Heart left ventricle (tissue), 16 donors: ENCODE results near the gene PHF21A. TPM values are rescaled to one million over a fixed set of nuclear protein-coding genes. Genes with fewer than 3 reads are reported as not detected.

Source experiments
- ATAC-seq, 4 donors: fragments of 200-7000 bp; cut with Tn5 transposase; one replicate each; pipeline ENCODE4 v1.9.1; 2020 to 2022; ENCODE audit warnings: moderate library complexity in 4 of 4, mild to moderate bottlenecking in 3 of 4, moderate number of reproducible peaks in 1 of 4
- DNase-seq, 5 donors: peaks; one replicate each; pipeline ENCODE4 v3.0.0-alpha.2; 2020
- H3K27ac ChIP-seq, 12 donors: fragments of 200-600 bp; sonication (generic) in 4 of 12; one replicate each; pipeline versions ENCODE4 v1.5.0 to v1.8.0; 2016 to 2022; ENCODE audit warnings: mild to moderate bottlenecking in 2 of 12
- H3K27me3 ChIP-seq, 9 donors: fragments of 200-600 bp; sonication (generic) in 2 of 9; one replicate each; pipeline versions ENCODE4 v1.5.1 to v1.8.0; 2016 to 2022; ENCODE audit warnings: mild to moderate bottlenecking in 3 of 9
- H3K36me3 ChIP-seq, 9 donors: fragments of 200-600 bp; sonication (generic) in 2 of 9; one replicate each; pipeline versions ENCODE4 v1.5.0 to v1.8.0; 2018 to 2022; ENCODE audit warnings: mild to moderate bottlenecking in 2 of 9
- H3K4me1 ChIP-seq, 12 donors: fragments of 200-600 bp; sonication (generic) in 4 of 12; one replicate each; pipeline versions ENCODE4 v1.5.0 to v1.8.0; 2016 to 2022; ENCODE audit warnings: mild to moderate bottlenecking in 3 of 12
- H3K4me3 ChIP-seq, 12 donors: fragments of 200-600 bp; sonication (generic) in 4 of 12; one replicate each; pipeline versions ENCODE4 v1.5.0 to v1.8.0; 2017 to 2022; ENCODE audit warnings: mild to moderate bottlenecking in 9 of 12, moderate library complexity in 4 of 12
- H3K9me3 ChIP-seq, 12 donors: fragments of 200-600 bp; sonication (generic) in 4 of 12; one replicate each; pipeline versions ENCODE4 v1.5.0 to v1.8.0; 2016 to 2022; ENCODE audit warnings: mild to moderate bottlenecking in 1 of 12
- CTCF ChIP-seq, 12 donors: fragments of 200-600 bp; sonication (generic) in 4 of 12; IDR thresholded peaks; one replicate each; pipeline versions ENCODE4 v1.5.0 to v1.8.0; 2018 to 2022; ENCODE audit warnings: antibody characterized with exemption in 12 of 12, mild to moderate bottlenecking in 5 of 12
- POLR2A ChIP-seq, 2 donors: fragments of 450-650 bp; IDR thresholded peaks; one replicate each; pipeline ENCODE4 v1.6.1; 2017; ENCODE audit warnings: antibody characterized with exemption in 2 of 2, mild to moderate bottlenecking in 2 of 2, moderate library complexity in 2 of 2
- WGBS, 4 donors: extraction: QIAGEN DNeasy Blood & Tissue Kit in 2 of 4; methylation state at CpG; one replicate each; pipeline versions ENCODE4 v1.1.5 to v1.1.7; 2013 to 2018; 5-methylcytosine and 5-hydroxymethylcytosine counted together
- intact Hi-C, 10 donors: fragments of 100-400 bp; cut with DNase I; formaldehyde crosslinking; loops; one replicate each; pipeline versions ENCODE4 v1.11.1 to v1.14.2; 2022
- polyA plus RNA-seq, 2 donors: library from polyadenylated mRNA; stranded (reverse); fragments of 200-250 nt; gene quantifications; one replicate each; pipeline ENCODE4 v1.2.3, GENCODE V29; 2013
- total RNA-seq, 9 donors: library from RNA; depleted of rRNA in 2 of 9; stranded (reverse); fragments of >200 nt in 2 of 9; fragmentation: NEBNext Ultra II Directional in 3 of 9; extraction: Animal tissue kit (Norgen Biotek cat#: 25700) in 3 of 9; gene quantifications; one replicate each; pipeline versions ENCODE4 v1.1.0 to v1.2.4, GENCODE V29; 2016 to 2023
- donor health status: ischemic (EF 13 %, LVEDD 7.1; RV severe dilation, severe dysfunction).
- donor health status: healthy with polysubstance abuse.
- donor health status: DM: no; HTN: yes; CAD: no.
- donor health status: DM: no; HTN: no; CAD: no.
- donor health status: ischemic (EF 25% LVEDD 6.9; RV normal size, moderate dysfunction).
- donor health status: ischemic (EF 25% LVEDD 5.7; RV mildly dilated, moderate dysfunction).
- donor health status: healthy.
- donor health status: DM: yes; HTN: yes; CAD: no.
- donor health status: ischemic (EF 35%, LVEDD 5.7; RV mildly dilated, moderate dysfunction).
- donor health status: nonischemic (EF 11% LVEDD 7.7; RV severe dilation, severe dysfunction).
- donor health status: DM: yes; HTN: yes; CAD: no.
- donor health status: PGD.
- donor health status: ischemic (EF 29% LVEDD 5.4; RV normal size, mild dysfunction).
- donor health status: nonischemic (EF 23%, LVEDD 6.1; RV moderate dilation, normal function).

The PHF21A gene
- total and polyA plus RNA-seq, 11 donors, result 16.5 to 45.9 (median 36.1) TPM

GRCh38 chr11:45918962-45919675, 202.1 kb downstream of the PHF21A start:
- Histone ChIP-seq H3K4me3 (peak overlapping the region in 11 of 12 donors; percentile 75 to 100 (median 96)), H3K4me1 (peaks cover 3 to 63% (median 37%) of the 10 kb centered on the region in 12 donors), H3K27ac (peak overlapping the region in 11 of 12 donors; percentile 77 to 97 (median 91)), H3K27me3 (peaks cover 14 to 25% (median 17%) of the 10 kb centered on the region in 9 donors), H3K9me3 (no peaks in the 10 kb centered on the region), H3K36me3 (peaks cover 0 to 20% (median 19%) of the 10 kb centered on the region in 9 donors)
- intact Hi-C loops, result loop anchor here in 7 of 10 donors (1.0 to 10.0 kb wide), 4 partner anchors 54 to 72 kb away; partner anchors contain the start of gene CRY2 (in 5 of the 7)
- WGBS, 4 donors, result 70 to 76% (median 72%) methylated on average over 7 of the region's 7 CpGs
- no peak for ATAC-seq
- DNase-seq, result peak in 2 of 5 donors; percentile 16 to 17
- no peak for TF ChIP-seq POLR2A (IDR thresholded peaks at IDR 0.05)
- TF ChIP-seq CTCF (IDR thresholded peaks at IDR 0.05), result no peak

- DNase-seq (peak; percentile 86 to 91 (median 87)), ATAC-seq (peak; percentile 72 to 86 (median 82))
- no peaks in the 10 kb centered on the region for H3K9me3 ChIP-seq
- peak in 1 of 2 donors; percentile 9 for TF ChIP-seq POLR2A (IDR thresholded peaks at IDR 0.05)
- no peak for TF ChIP-seq CTCF (IDR thresholded peaks at IDR 0.05)
- peaks cover 3 to 63% (median 37%) of the 10 kb centered on the region in 12 donors for H3K4me1 ChIP-seq
- WGBS, 4 donors, result 0 to 1% (median 0%) methylated on average over 28 to 38 of the region's 38 CpGs
- peaks cover 0 to 27% (median 26%) of the 10 kb centered on the region in 9 donors for H3K36me3 ChIP-seq
- H3K27ac ChIP-seq, result peak overlapping the region; percentile 77 to 97 (median 90)
- H3K4me3 ChIP-seq, result peak overlapping the region; percentile 75 to 100 (median 94)
- intact Hi-C loops, result loop anchor here in 7 of 10 donors (1.0 to 10.0 kb wide), 4 partner anchors 54 to 72 kb away; partner anchors contain the start of gene CRY2 (in 5 of the 7)
- H3K27me3 ChIP-seq, result peaks cover 14 to 24% (median 17%) of the 10 kb centered on the region in 9 donors
These were observed 202.8 kb downstream of the PHF21A start for GRCh38 chr11:45918331-45918941.

GRCh38 chr11:45917623-45918330, 203.5 kb downstream of the PHF21A start, which contains the start of gene PEX16:
TSS of gene PEX16 (minus strand) at chr11:45917877. CDS start at chr11:45917811, 66 bp downstream.
- DNase-seq (peak; percentile 97 to 99 (median 98)), ATAC-seq (peak; percentile 91 to 95 (median 94))
- peaks cover 0 to 33% (median 33%) of the 10 kb centered on the region in 9 donors for H3K36me3 ChIP-seq
- H3K4me3 ChIP-seq, result peak within 1 kb of the TSS; percentile 75 to 100 (median 94)
- H3K9me3 ChIP-seq, result no peaks in the 10 kb centered on the region
- intact Hi-C loops, result loop anchor here in 8 of 10 donors (1.0 to 10.0 kb wide), 4 partner anchors 53 to 71 kb away; partner anchors contain the start of gene CRY2 (in 6 of the 8)
- H3K27me3 ChIP-seq, result peaks cover 7 to 17% (median 10%) of the 10 kb centered on the region in 9 donors
- WGBS, 4 donors, result 0 to 1% (median 0%) methylated on average over 21 to 45 of the region's 45 CpGs
- TF ChIP-seq POLR2A (IDR thresholded peaks at IDR 0.05), result peak in 1 of 2 donors; percentile 87
- no peak for TF ChIP-seq CTCF (IDR thresholded peaks at IDR 0.05)
- H3K4me1 ChIP-seq, result peaks cover 3 to 57% (median 31%) of the 10 kb centered on the region in 12 donors
- H3K27ac ChIP-seq, result peak within 1 kb of the TSS; percentile 77 to 97 (median 90)
